Measurements from ENCODE around the gene APOBEC3F.
"Not testable (repeated sequence)": the region's sequence is repeated elsewhere in the genome, so short reads cannot be mapped to it uniquely, and the experiment has no call there.

The APOBEC3F gene

DNA sequence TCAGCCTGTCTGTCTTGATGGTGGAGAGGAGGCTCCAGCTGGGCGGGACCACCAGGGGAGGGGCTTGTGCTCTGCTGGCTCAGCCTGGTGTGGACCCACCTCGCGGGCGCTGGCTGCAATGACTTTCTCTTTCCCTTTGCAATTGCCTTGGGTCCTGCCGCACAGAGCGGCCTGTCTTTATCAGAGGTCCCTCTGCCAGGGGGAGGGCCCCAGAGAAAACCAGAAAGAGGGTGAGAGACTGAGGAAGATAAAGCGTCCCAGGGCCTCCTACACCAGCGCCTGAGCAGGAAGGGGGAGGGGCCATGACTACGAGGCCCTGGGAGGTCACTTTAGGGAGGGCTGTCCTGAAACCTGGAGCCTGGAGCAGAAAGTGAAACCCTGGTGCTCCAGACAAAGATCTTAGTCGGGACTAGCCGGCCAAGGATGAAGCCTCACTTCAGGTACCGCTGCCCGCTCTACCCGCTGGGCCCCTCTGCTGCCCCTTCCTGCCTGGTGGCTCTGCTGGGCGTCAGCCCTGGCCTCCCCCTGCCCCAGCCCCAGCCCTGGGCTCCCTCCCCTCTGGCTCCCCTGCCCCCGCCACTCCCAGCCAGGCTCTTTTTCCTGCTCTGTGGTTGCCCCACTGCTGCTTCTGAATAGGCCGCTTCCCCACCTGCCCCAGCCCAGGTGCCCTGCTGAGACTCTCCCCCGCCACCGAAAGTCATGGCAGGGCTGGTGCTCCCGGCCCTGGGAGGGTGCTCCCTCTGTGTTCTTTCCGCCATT lies at the start of gene APOBEC3F:
Gene APOBEC3F (plus strand): TSS at position 327 of the 759 bp plus-strand sequence. CDS start 97 bp downstream, at position 424.
- not testable (repeated sequence) for DNase-seq (ENCODE audit: low spot score)

DNA sequence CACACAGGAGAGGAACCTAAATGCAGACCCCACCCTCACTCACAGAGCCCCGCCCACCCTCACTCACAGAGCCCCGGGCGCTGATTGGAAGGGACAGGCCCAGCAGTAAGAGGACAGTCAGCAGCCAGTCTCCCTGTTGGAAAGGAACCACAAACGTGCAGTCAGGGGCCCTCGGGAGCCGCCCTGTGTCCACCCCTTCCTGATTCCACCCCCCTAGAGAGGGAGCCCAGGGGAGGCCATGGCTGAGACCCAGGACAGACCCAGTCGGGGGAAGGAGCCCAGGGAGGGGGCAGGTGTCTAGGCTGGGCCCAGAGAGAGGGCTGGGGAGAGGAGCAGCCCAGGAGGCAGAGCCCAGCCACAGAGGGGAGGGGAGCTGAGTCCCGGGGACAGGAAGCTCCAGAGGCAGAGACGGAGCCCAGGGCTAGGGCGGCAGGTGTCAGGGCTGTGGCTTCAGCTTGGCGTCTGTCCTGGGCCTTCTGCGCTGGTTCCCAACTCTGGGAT lies 47.7 kb upstream of the APOBEC3F start:
- not testable (repeated sequence) for DNase-seq (ENCODE audit: low spot score)

DNA sequence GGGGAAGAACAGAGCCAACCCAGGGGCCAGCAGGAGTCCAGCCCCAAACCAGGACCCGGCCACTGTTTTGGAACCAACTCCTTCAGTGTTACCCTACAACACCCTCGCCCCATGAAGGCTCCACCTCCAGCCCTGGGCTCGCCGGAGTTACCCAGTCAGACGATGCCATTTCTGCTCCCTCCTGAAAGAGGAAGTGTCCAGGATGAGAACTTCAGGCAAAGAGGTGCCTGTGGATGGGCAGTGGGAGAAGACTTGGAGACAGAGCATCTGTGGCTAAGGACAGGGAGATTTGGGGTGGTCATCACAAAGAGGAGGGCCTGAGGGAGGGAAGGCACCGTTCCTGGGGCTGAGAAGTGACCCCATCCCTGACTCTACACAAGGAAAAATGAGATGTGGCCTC lies 44.6 kb upstream of the APOBEC3F start:
- DNase-seq (ENCODE audit: low spot score) = no peak

DNA sequence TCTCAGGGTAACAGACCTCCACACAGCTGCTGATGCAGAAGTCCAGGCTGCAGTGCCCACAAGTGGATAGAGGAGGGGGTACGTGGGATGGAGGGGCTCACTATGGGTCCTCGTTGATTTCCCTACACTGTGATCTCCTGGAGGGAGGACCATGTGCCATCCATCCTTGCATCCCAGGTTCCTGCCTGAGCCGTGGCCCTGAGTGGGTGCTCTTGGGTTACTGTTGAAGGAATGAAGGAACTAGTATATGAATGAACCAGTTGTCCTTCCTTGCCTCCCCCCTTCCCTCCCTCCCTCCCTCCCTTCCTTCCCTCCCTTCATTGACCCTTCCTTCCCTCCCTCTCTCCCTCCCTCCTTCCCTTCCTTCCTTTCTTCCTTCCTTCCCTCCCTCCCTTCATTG lies 43.1 kb upstream of the APOBEC3F start:
- no peak for DNase-seq (ENCODE audit: low spot score)

DNA sequence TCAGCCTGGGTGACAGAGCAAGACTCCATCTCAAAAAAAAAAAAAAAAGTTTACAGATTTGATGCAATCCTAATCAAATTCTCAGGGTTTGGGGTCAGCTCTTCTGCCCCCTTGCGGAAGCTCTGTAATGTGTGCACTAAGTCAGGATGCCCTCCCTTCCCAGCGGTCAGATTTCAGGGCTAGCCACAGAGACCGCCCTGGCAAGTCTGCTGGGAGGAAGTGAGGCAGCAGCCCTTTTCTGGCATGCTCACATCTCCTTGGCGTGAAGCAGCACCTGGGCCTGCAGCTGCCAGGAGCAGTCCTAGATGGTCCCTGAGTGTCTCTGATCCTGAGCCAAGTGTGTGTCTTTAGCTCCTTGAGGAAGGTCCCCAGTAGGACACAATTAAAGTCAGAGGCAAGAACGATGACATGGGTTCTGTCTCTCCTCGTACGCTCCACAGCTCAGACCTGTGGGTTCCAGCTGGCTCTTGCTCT lies 37.5 kb upstream of the APOBEC3F start:
- peak; percentile 64 for DNase-seq (ENCODE audit: low spot score)

DNA sequence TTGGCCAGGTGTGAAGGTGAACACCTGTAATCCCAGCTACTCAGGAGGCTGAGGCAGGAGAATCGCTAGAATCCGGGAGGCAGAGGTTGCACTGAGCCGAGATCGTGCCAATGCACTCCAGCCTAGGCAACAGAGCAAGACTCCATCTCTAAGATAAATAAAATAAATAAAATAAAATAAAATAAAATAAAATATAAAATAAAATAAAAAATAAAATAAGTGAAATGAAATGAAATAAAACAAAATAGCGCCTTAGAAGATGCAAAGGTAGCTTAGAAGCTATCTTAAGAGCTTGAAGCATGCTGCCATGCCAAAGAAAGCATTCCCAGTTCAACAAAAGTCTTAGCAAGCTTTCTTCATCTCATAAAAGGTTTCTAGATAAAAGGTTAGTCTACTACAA lies 33.5 kb upstream of the APOBEC3F start:
- no peak for DNase-seq (ENCODE audit: low spot score)

DNA sequence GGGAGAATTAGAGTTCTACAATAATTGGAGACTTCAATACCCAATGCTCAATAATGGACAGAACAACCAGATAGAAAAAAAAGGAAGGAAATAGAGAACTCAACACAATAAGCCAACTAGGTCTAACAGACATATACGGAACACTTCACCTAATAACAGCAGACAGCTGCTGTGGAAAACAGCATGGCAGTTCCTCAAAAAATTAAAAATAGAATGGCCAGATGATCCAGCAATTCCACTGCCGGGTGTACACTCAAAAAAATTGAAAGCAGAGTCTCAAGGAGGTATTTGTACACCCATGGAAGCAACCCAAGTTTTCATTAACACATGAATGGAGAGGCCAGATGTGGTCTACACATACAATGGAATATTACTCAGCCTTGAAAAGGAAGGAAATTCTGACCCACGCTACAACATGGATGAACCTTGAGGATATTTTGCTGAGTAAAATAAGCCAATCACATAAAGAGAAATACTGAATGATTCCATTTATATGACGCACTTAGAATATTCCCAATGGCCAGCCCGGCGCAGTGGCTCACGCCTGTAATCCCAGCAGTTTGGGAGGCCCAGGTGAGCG lies 32.3 kb upstream of the APOBEC3F start:
- DNase-seq (ENCODE audit: low spot score) = not testable (repeated sequence)

DNA sequence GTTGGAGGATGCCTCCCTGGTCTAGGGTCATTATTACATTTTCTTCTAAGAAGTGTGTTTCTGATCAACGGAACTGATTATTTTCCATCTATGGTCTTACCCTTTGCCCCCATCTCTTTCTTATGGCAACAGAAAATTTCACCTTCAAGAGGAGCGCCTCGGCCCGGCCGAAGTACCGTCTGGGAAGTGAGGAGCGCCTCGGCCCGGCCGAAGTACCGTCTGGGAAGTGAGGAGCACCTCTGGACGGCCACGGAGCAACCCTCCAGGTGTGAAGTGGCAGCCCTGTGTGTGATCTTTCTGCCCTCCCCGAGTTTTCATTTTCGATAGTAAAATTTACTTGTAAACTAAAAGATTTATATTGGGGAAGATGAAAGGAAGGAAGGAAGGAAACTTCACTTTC lies 29.7 kb upstream of the APOBEC3F start:
- no peak for DNase-seq (ENCODE audit: low spot score)

DNA sequence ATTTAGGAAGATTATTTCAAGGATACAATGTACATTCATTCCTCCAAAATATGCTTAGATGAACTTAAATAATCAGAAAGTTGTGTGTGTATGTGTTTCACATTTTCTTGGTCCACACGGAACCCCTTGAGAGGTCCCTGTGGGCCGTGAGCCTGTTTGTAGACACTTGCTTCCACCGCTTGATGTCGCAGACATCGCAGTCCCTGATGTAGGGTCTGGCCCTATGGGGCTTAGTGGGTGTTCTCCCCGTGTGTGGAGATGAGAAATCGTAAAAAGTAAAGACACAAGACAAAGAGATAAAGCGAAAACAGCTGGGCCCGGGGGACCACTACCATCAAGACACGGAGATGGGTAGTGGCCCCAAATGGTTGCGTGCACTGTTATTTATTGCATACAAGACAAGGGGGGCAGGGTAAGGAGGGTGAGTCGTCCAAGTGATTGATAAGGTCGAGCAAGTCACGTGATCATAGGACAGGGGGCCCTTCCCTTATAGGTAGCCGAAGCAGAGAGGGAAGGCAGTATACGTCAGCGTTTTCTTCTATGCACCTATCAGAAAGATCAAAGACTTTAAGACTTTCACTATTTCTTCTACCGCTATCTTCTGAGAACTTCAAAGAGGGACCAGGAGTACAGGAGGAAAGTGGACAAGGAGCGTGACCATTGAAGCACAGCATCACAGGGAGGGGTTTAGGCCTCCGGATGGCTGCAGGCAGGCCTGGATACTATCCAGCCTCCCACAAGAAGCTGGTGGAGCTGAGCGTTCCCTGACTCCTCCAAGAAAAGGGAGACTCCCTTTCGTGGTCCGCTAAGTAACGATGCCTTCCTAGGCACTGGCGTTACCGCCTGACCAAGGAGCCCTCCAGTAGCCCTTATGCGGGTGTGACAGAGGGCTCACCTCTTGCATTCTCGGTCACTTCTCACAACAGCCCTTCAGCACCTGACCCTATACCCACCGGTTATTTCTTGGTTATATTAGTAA lies 27.8 kb upstream of the APOBEC3F start:
- no peak for DNase-seq (ENCODE audit: low spot score)

DNA sequence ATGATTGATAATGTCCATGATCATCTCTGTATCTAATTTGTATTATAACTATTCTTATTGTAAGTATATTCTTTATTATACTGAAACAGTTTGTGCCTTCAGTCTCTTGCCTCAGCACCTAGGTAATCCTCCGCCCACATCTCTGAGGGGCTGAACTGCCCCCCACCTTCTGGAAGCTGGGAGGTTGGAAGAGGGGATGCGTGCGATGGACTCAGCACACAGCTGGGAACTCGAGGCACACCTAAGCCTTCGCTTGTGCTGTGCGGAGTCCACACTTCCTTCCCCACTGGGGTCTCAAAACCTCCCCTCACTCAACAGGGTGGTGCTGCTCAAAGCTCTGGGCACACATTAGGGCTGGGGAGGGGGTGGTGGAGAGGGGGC lies 27.1 kb upstream of the APOBEC3F start:
- not testable (repeated sequence) for DNase-seq (ENCODE audit: low spot score)

DNA sequence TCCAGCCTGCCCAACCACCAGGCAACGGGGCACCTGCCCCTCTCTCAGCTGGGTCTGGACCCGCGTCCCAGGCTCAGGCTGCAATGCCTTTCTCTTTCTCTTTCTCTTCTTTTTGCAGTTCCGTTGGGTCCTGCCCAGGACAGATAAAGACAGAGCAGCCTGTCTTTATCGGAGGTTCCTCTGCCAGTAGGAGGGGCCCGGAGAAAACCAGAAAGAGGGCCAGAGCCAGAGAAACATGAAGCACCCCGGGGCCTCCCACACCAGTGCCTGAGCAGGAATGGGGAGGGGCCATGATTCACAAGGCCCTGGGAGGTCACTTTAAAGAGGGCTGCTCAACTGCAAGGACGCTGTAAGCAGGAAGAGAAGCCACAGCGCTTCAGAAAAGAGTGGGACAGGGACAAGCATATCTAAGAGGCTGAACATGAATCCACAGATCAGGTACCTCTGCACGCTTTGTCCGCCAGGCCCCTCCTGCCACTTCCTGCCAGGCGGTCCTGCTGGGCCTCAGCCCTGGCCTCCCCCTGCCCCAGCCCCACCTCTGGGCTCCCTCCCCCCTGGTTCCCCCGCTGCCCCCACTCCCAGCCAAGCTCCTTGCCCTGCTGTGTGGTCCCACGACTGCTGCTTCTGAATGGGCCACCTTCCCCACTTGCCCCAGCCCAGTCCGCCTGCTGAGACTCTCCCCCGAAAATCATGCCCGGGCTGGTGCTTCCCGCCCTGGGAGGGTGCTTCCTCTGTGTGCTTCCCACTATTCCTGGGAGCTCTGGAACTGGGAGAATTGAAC lies 26.5 kb upstream of the APOBEC3F start, which contains the start of gene APOBEC3C:
Gene APOBEC3C (plus strand): TSS at position 316 of the 781 bp plus-strand sequence. CDS start 106 bp downstream, at position 422.
- peak; percentile 43 for DNase-seq (ENCODE audit: low spot score)

DNA sequence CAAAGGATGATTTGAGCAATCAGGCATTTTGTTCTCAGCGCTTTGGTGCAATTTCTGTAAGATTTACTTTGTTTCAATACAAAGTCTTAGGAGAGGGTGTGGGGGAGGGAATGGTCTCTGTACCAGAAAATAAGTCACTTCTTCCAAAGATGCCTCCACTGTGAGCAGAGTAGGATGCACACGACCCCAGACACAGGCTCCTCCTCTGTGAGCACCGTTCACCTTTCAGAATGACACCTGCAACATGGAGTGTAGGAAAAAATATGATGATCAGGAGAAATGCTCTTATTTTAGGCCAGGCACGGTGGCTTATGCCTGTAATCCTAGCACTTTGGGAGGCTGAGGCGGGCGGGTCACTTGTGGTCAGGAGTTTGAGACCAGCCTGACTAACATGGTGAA lies 25.9 kb upstream of the APOBEC3F start:
- not testable (repeated sequence) for DNase-seq (ENCODE audit: low spot score)

DNA sequence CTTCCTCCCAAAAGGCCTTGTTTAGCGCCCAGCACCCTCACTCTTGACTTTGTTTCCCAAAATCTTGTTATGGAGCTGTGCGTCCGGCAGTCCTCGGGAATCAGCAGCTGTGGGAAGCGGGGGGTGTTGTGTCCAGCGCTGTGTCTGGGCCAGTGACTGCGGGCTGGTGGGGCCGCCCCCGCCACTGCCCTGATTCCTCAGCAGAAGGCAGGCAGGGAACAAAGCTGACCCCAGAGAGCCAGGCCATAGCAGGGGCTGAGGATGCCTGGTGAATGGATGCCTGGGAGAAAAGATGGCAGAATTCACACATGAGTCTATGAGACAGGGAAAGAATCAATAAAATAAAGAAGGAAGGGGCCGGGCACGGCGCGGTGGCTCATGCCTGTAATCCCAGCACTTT lies 24.1 kb upstream of the APOBEC3F start:
- DNase-seq (ENCODE audit: low spot score) = no peak

DNA sequence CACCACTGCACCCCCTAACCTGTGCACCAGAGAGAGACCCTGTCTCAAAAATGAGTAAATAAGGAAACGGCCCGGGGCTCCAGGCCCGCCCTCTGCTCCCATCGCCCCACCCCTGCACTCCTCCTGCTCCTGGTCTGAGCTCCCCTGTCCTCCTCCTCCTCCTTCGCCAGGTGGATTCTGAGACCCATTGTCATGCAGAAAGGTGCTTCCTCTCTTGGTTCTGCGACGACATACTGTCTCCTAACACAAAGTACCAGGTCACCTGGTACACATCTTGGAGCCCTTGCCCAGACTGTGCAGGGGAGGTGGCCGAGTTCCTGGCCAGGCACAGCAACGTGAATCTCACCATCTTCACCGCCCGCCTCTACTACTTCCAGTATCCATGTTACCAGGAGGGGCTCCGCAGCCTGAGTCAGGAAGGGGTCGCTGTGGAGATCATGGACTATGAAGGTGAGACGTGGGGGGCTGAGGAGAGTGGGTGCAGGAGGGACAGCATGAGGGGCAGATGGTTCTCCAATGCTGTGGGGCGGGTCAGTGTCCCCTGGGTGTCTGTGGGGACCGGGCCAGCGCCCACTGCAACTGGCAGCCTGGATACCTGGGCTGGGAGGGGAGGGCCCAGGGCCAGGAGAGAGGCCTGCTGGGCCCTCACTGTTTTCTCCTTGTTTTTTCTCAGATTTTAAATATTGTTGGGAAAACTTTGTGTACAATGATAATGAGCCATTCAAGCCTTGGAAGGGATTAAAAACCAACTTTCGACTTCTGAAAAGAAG lies 22.9 kb upstream of the APOBEC3F start:
- no peak for DNase-seq (ENCODE audit: low spot score)

DNA sequence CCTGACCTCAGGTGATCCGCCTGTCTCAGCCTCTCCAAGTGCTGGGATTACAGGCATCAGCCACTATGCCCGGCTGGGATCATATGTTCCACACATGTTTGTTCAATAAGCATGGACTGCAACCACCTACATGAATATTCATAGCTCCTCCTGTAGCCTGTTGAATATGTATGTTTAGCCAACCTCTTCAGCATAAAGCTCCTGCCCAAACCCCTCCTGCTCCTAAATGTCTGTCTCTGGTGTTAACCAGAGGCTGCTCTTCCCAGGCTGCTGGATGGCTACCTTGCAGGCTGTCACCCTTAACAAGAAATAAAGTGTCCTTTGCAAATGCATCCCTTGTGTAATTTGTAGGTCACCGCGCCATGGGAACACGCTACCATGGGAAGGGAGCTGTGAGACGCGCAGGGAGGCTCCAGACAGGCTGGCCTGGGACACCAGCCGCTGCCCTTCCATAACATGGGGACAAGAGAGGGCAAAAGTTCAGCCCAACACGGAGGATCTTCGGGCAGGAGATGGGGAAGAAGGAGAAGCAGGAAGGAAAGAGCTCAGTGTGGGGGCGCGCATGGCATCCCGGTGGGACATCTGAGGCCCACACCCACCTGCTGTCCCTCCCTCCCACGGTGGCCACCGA lies 20.5 kb upstream of the APOBEC3F start:
- not testable (repeated sequence) for DNase-seq (ENCODE audit: low spot score)

DNA sequence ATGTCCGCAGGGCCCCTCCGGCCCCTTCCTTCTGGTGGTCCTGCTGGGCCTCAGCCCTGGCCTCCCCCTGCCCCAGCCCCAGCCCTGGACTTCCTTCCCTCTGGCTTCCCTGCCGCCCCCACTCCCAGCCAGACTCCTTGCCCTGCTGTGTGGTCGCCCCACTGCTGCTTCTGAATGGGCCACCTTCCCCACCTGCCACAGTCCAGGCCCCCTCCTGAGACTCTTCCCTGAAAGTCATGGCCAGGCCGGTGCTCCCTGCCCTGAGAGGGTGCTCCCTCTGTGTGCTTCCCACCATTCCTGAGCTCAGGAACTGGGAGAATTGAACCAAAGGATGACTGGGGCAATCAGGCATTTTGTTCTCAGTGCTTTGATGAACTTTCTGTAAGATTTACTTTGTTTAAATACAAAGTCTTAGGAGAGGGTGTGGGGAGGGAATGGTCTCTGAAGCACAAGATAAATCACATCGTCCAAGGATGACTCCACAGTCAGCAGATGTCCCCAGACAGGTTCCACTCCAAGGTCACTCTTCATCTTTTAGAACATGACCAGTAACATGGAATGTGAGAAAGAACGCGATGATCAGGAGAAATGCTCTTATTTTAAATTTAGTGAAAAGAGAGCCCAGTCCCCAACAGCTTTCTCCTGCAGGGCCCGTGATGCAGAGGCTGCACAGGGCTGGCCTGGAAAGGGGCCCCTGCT lies 19.0 kb upstream of the APOBEC3F start:
- no peak for DNase-seq (ENCODE audit: low spot score)

DNA sequence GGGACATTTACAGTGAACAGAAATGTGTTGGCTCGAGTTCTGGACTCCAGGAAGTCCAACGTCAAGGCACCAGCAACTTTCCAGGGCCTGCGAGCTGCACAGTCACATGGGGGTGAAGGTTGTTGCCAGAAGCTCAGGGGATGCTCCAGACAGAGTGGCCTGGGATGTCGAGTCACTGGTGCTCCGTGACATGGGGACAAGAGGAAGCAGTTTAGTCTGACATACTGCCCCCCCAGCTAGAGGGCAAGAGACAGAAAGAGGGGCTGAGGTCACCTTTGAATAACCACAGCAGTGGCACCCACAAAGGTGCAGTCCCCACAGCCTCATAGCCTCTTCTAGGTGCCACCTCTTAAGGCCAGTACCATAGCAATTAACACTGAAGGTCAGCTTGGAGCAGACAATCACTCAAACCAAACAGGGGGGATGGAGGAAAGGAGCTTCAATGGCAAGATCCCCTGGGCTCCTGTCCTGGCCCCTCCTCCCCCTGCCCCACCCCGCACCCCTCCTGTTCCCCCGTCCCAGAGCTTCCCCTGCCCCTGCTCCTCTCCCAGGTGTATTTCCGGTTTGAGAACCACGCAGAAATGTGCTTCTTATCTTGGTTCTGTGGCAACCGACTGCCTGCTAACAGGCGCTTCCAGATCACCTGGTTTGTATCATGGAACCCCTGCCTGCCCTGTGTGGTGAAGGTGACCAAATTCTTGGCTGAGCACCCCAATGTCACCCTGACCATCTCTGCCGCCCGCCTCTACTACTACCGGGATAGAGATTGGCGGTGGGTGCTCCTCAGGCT lies 15.9 kb upstream of the APOBEC3F start:
- DNase-seq (ENCODE audit: low spot score) = no peak

DNA sequence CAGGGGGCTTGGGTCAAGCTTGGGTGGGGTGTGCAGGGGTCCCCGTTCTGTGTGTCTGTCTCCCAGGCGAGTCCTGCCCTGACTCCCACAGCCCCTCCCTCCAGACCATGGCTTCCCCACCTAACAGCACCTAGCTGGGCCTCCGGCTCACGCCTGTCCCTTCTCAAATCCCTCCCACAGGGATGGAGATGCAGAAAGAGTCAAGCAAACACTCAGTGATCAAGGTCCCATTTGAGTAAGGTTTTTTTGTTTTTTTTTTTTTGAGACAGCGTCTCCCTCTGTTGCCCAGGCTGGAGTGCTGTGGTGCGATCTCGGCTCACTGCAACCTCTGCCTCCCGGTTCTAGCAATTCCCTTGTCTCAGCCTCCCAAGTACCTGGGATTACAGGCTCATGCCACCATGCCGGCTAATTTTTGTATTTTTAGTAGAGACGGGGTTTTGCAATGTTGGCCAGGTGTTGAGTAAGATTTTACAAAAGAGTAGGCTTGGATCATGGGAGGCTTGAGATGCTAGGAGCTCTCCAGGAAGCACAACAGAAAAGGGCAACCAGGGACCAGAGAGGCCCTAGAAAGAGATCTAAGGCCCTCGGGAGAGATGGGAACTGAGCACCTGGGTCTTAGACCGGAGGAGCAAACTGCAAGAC lies 14.0 kb upstream of the APOBEC3F start:
- DNase-seq (ENCODE audit: low spot score) = no peak
